ENCODE results near the gene IRAK1. TPM values are rescaled to one million over a fixed set of nuclear protein-coding genes. Genes with fewer than 3 reads are reported as not detected.

Gene IRAK1
- polyA plus RNA-seq, 1 experiment: 42.6 TPM

DNA sequence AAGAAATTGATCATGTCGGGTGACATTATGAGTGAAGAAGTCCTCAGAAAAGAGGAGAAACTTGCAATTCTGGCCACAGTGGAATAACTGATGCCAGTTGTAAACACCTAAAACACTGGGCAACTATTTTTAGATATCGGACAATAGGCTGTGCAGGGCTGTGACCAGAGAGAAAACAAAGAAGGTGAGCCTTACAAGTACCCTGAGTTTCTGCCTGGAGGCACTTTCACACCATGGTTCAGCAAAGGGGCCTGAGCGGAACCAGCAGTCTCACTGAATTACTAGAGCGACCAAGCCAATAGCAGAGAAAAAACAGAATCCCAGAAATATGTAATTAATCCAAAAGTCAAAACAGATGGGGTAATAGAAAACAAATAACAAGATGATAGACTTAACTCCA is 11.2 kb downstream of the IRAK1 start:
- TF ChIP-seq, protein P1, sequence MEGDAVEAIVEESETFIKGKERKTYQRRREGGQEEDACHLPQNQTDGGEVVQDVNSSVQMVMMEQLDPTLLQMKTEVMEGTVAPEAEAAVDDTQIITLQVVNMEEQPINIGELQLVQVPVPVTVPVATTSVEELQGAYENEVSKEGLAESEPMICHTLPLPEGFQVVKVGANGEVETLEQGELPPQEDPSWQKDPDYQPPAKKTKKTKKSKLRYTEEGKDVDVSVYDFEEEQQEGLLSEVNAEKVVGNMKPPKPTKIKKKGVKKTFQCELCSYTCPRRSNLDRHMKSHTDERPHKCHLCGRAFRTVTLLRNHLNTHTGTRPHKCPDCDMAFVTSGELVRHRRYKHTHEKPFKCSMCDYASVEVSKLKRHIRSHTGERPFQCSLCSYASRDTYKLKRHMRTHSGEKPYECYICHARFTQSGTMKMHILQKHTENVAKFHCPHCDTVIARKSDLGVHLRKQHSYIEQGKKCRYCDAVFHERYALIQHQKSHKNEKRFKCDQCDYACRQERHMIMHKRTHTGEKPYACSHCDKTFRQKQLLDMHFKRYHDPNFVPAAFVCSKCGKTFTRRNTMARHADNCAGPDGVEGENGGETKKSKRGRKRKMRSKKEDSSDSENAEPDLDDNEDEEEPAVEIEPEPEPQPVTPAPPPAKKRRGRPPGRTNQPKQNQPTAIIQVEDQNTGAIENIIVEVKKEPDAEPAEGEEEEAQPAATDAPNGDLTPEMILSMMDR (IDR thresholded peaks at IDR 0.05; ENCODE audit: insufficient read depth, low read depth, low read length): no peak
- no peak overlapping the region for H3K4me3 ChIP-seq (ENCODE audit: low read depth, low read length)
- ChIA-PET CTCF (no interaction called here), POLR2A (no interaction called here)
- peaks cover 6% of the 10 kb centered on the region; the same call in 1 of the 2 replicates for H3K36me3 ChIP-seq (ENCODE audit: control insufficient read depth, insufficient read depth, low read length)
- H3K27me3 ChIP-seq (ENCODE audit: control insufficient read depth, insufficient read depth, low read length): no peaks in the 10 kb centered on the region
- DNase-seq (ENCODE audit: low read depth): no peak

DNA sequence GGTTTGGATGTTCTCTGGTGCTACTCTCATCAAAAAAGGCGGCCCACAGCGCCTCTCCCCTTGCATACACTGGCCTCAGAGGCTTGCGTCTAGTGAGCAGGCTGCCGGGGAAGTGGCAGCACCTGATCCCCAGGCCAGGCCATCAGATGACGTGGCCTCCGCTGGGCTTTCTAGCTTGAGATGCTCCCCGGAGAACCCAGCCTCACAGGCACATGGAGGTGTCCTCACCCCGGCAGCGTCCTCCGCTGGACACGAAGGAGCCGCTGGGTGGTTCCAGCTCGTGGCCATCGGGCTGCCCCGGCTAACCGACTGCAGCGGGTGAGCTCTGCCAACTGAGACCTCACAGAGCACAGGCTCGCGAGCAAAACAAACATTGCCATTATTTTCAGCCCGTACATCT is 12.8 kb downstream of the IRAK1 start:
- no peak overlapping the region for H3K4me3 ChIP-seq (ENCODE audit: low read depth, low read length)
- no peaks in the 10 kb centered on the region for H3K27me3 ChIP-seq (ENCODE audit: control insufficient read depth, insufficient read depth, low read length)
- peaks cover 3% of the 10 kb centered on the region; the same call in 1 of the 2 replicates for H3K36me3 ChIP-seq (ENCODE audit: control insufficient read depth, insufficient read depth, low read length)
- no peak for DNase-seq (ENCODE audit: low read depth)
- TF ChIP-seq, protein P1 (IDR thresholded peaks at IDR 0.05; ENCODE audit: insufficient read depth, low read depth, low read length): no peak
- CTCF ChIA-PET: no interaction called here
- POLR2A ChIA-PET: interaction anchor here (0.5 kb wide), 1 partner anchor 12 kb away, joined by 5 read pairs; no protein-coding TSS in a partner anchor

DNA sequence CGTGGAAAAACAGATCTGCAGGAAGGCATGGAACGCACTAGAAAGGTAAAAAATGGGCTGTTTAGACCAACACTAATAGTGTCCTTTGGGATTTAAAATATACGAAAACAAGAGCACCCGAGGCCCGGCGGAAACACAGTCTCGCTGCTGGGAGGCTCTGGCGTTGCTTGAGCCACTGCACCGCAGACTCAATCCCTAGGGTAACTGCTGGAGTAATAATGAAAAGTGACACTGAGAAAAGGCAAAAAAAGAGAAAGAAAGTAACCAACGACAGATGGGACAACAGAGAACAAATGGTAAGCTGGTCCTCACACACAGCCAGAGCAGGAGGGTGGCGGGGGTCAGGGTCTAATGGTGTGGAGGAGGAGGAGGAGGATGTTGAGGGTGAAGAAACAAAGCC is 15.4 kb downstream of the IRAK1 start:
- DNase-seq (ENCODE audit: low read depth): no peak
- POLR2A ChIA-PET: no interaction called here
- Histone ChIP-seq H3K36me3 (ENCODE audit: control insufficient read depth, insufficient read depth, low read length) (no peaks in the 10 kb centered on the region), H3K27me3 (ENCODE audit: control insufficient read depth, insufficient read depth, low read length) (no peaks in the 10 kb centered on the region), H3K4me3 (ENCODE audit: low read depth, low read length) (no peak overlapping the region)
- TF ChIP-seq, protein P1 (IDR thresholded peaks at IDR 0.05; ENCODE audit: insufficient read depth, low read depth, low read length): no peak
- CTCF ChIA-PET: interaction anchor here (1.4 kb wide), 1 partner anchor 9 kb away, joined by 6 read pairs; no protein-coding TSS in a partner anchor

DNA sequence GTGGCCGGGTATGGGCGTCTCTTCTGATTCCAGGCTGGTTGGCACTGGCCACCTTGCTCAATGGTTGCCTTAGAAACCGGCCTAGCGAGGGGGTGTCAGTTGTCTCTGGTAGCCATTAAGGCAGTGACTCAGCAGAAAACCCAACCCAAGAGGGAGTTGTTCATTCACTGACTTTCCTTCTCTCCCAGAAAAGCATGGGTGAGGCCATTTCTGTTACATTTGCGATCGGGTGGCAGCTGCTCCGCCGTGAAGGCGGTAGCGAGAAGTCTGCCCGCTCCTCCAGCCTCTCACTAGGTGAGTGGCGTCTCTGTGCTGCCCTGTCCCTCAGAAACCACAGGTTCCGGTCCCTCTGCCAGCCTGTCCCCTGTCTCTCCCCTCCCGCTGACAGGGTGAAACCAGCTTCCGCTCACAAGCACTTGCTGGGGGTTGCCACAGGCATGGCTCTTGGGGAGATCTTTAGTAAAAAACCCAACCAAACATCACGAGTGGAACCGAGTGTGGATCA is 17.4 kb downstream of the IRAK1 start:
- DNase-seq (ENCODE audit: low read depth): no peak
- ChIA-PET CTCF (interaction anchor here (1.0 kb wide), 1 partner anchor 21 kb away, joined by 4 read pairs; no protein-coding TSS in a partner anchor), POLR2A (interaction anchor here (0.6 kb wide), 1 partner anchor 7 kb away, joined by 7 read pairs; no protein-coding TSS in a partner anchor)
- H3K4me3 ChIP-seq (ENCODE audit: low read depth, low read length): no peak overlapping the region
- no peaks in the 10 kb centered on the region for H3K36me3 ChIP-seq (ENCODE audit: control insufficient read depth, insufficient read depth, low read length)
- TF ChIP-seq, protein P1 (IDR thresholded peaks at IDR 0.05; ENCODE audit: insufficient read depth, low read depth, low read length): no peak
- H3K27me3 ChIP-seq (ENCODE audit: control insufficient read depth, insufficient read depth, low read length): no peaks in the 10 kb centered on the region

DNA sequence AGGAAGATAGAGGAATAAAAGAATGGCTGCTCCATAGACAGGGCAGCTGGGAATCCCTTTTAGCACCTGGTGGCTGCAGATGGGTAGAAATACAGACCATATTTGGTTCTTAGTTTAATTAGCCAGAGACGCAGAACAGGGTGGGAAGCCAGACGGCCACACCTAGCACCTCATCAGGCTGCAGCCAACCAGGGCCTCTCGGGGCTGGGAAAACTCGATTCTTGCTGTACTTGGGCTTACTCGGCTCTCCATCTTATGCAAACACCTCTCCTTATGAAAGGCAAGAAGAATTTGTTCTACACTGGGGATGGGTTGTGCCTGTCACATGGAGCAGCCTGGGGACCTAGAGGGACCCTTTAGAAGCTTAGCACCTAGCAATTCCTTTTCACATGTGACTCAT is 19.7 kb downstream of the IRAK1 start:
- TF ChIP-seq, protein P1 (IDR thresholded peaks at IDR 0.05; ENCODE audit: insufficient read depth, low read depth, low read length): no peak
- no peak for DNase-seq (ENCODE audit: low read depth)
- Histone ChIP-seq H3K4me3 (ENCODE audit: low read depth, low read length) (no peak overlapping the region), H3K27me3 (ENCODE audit: control insufficient read depth, insufficient read depth, low read length) (no peaks in the 10 kb centered on the region), H3K36me3 (ENCODE audit: control insufficient read depth, insufficient read depth, low read length) (no peaks in the 10 kb centered on the region)
- ChIA-PET POLR2A (interaction anchor here (0.6 kb wide), 1 partner anchor 60 kb away, joined by 4 read pairs; no protein-coding TSS in a partner anchor), CTCF (interaction anchor here (3.0 kb wide), 1 partner anchor 13 kb away, joined by 10 read pairs; no protein-coding TSS in a partner anchor)

Measured in BJ (cell line).